Keratinocyte (primary cell): Measurements from ENCODE around the gene BRD7.

Experiments
- CTCF ChIP-seq, 3 experiments: IDR thresholded peaks in 1 of 3; conservative IDR thresholded peaks in 1 of 3; optimal IDR thresholded peaks in 1 of 3; 2 replicates in 2 of 3; 3 replicates in 1 of 3; pipeline versions ENCODE3 to v1.5.1; 2011; ENCODE audit warnings: low read length in 3 of 3, mild to moderate bottlenecking in 3 of 3, moderate library complexity in 2 of 3, control low read depth in 1 of 3, inconsistent platforms in 1 of 3; ENCODE audit not compliant: insufficient read depth in 2 of 3; ENCODE audit errors: extremely low read depth in 1 of 3
- EZH2 ChIP-seq: IDR thresholded peaks from one replicate; pipeline ENCODE4 v1.6.1; 2012; ENCODE audit warnings: inconsistent platforms, mild to moderate bottlenecking, low read length, moderate library complexity

- TF ChIP-seq CTCF (optimal IDR thresholded peaks at IDR 0.05 in 1 of 3, IDR thresholded peaks at IDR 0.05 in 1 of 3, conservative IDR thresholded peaks at IDR 0.05 in 1 of 3; ENCODE audit: extremely low read depth in 1 of 3, insufficient read depth in 2 of 3, low read length in 3 of 3) (no peak), EZH2 (no peak)
Measured at GRCh38 chr16:50369133-50369804, 481 bp upstream of the BRD7 start.
